Measurements from ENCODE around the gene APBA2.

GRCh38 chr15:28900892-28901586 lies 15.3 kb downstream of the APBA2 start:
- TF ChIP-seq CTCF (IDR thresholded peaks at IDR 0.05) (no peak), EZH2 (IDR thresholded peaks at IDR 0.05) (no peak), EZH2phosphoT487 (IDR thresholded peaks at IDR 0.05) (no peak)
